PC-3 (cell line): Measurements from ENCODE around the gene CD44.

Experiments used
- EZH2 ChIP-seq: fragments of 300-600 bp; sonication (generic); IDR thresholded peaks from one replicate; pipeline ENCODE4 v1.6.1; 2017; ENCODE audit warnings: antibody characterized with exemption, mild to moderate bottlenecking, low read length; ENCODE audit not compliant: unreplicated experiment
- EZH2phosphoT487 ChIP-seq: fragments of 300-600 bp; sonication (generic); IDR thresholded peaks from 2 replicates; pipeline ENCODE4 v1.6.1; 2018; ENCODE audit warnings: mild to moderate bottlenecking, antibody characterized with exemption, low read length, borderline replicate concordance
- TF ChIP-seq, protein P1 (sequence below): fragments of 300-600 bp; sonication (generic); conservative IDR thresholded peaks from 2 replicates; pipeline ENCODE4 v1.5.1; 2017; ENCODE audit warnings: antibody characterized with exemption, low read depth, mild to moderate bottlenecking, low read length

DNA sequence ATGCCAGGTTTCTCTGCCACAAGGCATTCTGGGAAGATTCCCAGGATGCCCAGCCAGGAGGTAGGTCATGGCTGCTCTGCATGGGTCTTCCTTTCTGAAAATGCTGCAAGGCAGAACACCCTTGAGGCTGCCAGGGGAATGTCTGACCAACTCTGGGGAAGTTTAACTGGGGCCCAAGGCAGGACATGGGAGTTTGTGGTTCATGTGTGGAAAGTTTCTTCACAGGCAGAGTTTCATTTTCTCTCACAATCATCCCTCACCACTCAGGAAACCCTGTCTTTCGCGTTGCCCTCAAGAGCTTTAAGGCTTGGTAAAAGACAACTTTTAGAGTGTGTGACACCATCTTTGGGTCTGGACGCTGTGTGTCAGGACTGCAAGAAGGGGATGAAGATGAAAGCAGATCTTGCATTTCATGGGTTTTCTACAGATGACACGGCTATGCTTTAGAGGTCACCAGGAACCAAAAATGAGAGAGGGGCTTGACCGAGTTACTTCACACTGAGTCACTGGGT lies 133.5 kb downstream of the CD44 start:
- TF ChIP-seq, protein P1, sequence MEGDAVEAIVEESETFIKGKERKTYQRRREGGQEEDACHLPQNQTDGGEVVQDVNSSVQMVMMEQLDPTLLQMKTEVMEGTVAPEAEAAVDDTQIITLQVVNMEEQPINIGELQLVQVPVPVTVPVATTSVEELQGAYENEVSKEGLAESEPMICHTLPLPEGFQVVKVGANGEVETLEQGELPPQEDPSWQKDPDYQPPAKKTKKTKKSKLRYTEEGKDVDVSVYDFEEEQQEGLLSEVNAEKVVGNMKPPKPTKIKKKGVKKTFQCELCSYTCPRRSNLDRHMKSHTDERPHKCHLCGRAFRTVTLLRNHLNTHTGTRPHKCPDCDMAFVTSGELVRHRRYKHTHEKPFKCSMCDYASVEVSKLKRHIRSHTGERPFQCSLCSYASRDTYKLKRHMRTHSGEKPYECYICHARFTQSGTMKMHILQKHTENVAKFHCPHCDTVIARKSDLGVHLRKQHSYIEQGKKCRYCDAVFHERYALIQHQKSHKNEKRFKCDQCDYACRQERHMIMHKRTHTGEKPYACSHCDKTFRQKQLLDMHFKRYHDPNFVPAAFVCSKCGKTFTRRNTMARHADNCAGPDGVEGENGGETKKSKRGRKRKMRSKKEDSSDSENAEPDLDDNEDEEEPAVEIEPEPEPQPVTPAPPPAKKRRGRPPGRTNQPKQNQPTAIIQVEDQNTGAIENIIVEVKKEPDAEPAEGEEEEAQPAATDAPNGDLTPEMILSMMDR, result no peak
- no peak for TF ChIP-seq EZH2phosphoT487
- no peak for TF ChIP-seq EZH2
